HG02973 (cell line): ENCODE measurements around the gene MPZL1.

Experiments
- ATAC-seq: cut with Tn5 transposase; IDR thresholded peaks from one replicate; pipeline ENCODE4 v1.9.1; 2021; ENCODE audit warnings: moderate library complexity; ENCODE audit not compliant: unreplicated experiment

MPZL1 gene

GRCh38 chr1:167775178-167775577 is 53.4 kb downstream of the MPZL1 start:
- no peak for ATAC-seq

GRCh38 chr1:167776151-167776550 is 54.4 kb downstream of the MPZL1 start:
- ATAC-seq, result no peak

GRCh38 chr1:167776616-167777268 is 55.0 kb downstream of the MPZL1 start:
- no peak for ATAC-seq

- ATAC-seq, result no peak
Observed at GRCh38 chr1:167777269-167777650, 55.5 kb downstream of the MPZL1 start.

GRCh38 chr1:167781558-167781957 is 59.8 kb downstream of the MPZL1 start:
- no peak for ATAC-seq

GRCh38 chr1:167782946-167783345 is 61.2 kb downstream of the MPZL1 start:
- ATAC-seq, result no peak

GRCh38 chr1:167784876-167785550 is 63.2 kb downstream of the MPZL1 start:
- ATAC-seq, result no peak

- ATAC-seq, result no peak
Observed at GRCh38 chr1:167786502-167786901, 64.7 kb downstream of the MPZL1 start.

- ATAC-seq, result no peak
Observed at GRCh38 chr1:167789501-167789900, 67.7 kb downstream of the MPZL1 start.

GRCh38 chr1:167790117-167790516 is 68.3 kb downstream of the MPZL1 start:
- no peak for ATAC-seq

- no peak for ATAC-seq
Observed at GRCh38 chr1:167791281-167792187, 69.8 kb downstream of the MPZL1 start.

GRCh38 chr1:167792188-167792565 is 70.4 kb downstream of the MPZL1 start:
- no peak for ATAC-seq

- ATAC-seq, result no peak
Observed at GRCh38 chr1:167794043-167794442, 72.3 kb downstream of the MPZL1 start.

GRCh38 chr1:167795810-167796740 is 74.3 kb downstream of the MPZL1 start:
- no peak for ATAC-seq

GRCh38 chr1:167797015-167797414 is 75.2 kb downstream of the MPZL1 start:
- ATAC-seq, result no peak

- ATAC-seq, result no peak
Observed at GRCh38 chr1:167798952-167799351, 77.2 kb downstream of the MPZL1 start.

- no peak for ATAC-seq
Observed at GRCh38 chr1:167799747-167800146, 78.0 kb downstream of the MPZL1 start.

GRCh38 chr1:167800251-167800650 is 78.5 kb downstream of the MPZL1 start:
- ATAC-seq, result no peak

GRCh38 chr1:167802235-167802634 is 80.5 kb downstream of the MPZL1 start:
- no peak for ATAC-seq

- peak; percentile 90 for ATAC-seq
Observed at GRCh38 chr1:167803358-167804207, 81.8 kb downstream of the MPZL1 start.
